HG03103 (cell line): ENCODE measurements around the gene TMEM179.
"Not testable (repeated sequence)": the region's sequence is repeated elsewhere in the genome, so short reads cannot be mapped to it uniquely, and the experiment has no call there.

Experiments used
- ATAC-seq: cut with Tn5 transposase; IDR thresholded peaks from one replicate; pipeline ENCODE4 v1.9.1; 2021; ENCODE audit warnings: low read depth; ENCODE audit not compliant: unreplicated experiment

TMEM179 gene

GRCh38 chr14:104588066-104588857 lies 16.3 kb downstream of the TMEM179 start:
- ATAC-seq, result no peak

GRCh38 chr14:104587641-104588040 lies 16.9 kb downstream of the TMEM179 start:
- no peak for ATAC-seq

- no peak for ATAC-seq
Measured at GRCh38 chr14:104586832-104587620, 17.5 kb downstream of the TMEM179 start.

- ATAC-seq, result no peak
Measured at GRCh38 chr14:104585966-104586697, 18.4 kb downstream of the TMEM179 start.

GRCh38 chr14:104584557-104584956 lies 20.0 kb downstream of the TMEM179 start:
- ATAC-seq, result no peak

- ATAC-seq, result no peak
Measured at GRCh38 chr14:104583424-104584306, 20.9 kb downstream of the TMEM179 start.

GRCh38 chr14:104582662-104583061 lies 21.9 kb downstream of the TMEM179 start:
- ATAC-seq, result no peak

GRCh38 chr14:104582005-104582404 lies 22.6 kb downstream of the TMEM179 start:
- no peak for ATAC-seq

GRCh38 chr14:104581521-104581920 lies 23.1 kb downstream of the TMEM179 start:
- no peak for ATAC-seq

- no peak for ATAC-seq
Measured at GRCh38 chr14:104580961-104581360, 23.6 kb downstream of the TMEM179 start.

- not testable (repeated sequence) for ATAC-seq
Measured at GRCh38 chr14:104579939-104580338, 24.6 kb downstream of the TMEM179 start.

- ATAC-seq, result no peak
Measured at GRCh38 chr14:104579507-104579906, 25.1 kb downstream of the TMEM179 start, which contains the start of gene C14orf180. TSS of gene C14orf180 (plus strand) at chr14:104579764. CDS start at chr14:104586431, 6,667 bp downstream.

- no peak for ATAC-seq
Measured at GRCh38 chr14:104578321-104578720, 26.3 kb downstream of the TMEM179 start.

GRCh38 chr14:104577847-104578301 lies 26.7 kb downstream of the TMEM179 start:
- ATAC-seq, result no peak

- no peak for ATAC-seq
Measured at GRCh38 chr14:104577426-104577825, 27.1 kb downstream of the TMEM179 start.

GRCh38 chr14:104576970-104577332 lies 27.6 kb downstream of the TMEM179 start:
- no peak for ATAC-seq

- no peak for ATAC-seq
Measured at GRCh38 chr14:104576232-104576969, 28.2 kb downstream of the TMEM179 start.

GRCh38 chr14:104574978-104575583 lies 29.5 kb downstream of the TMEM179 start:
- no peak for ATAC-seq

GRCh38 chr14:104574536-104574935 lies 30.0 kb downstream of the TMEM179 start:
- ATAC-seq, result no peak
